GM12878 (cell line): ENCODE results near the gene TREM1. TPM values are rescaled to one million over a fixed set of nuclear protein-coding genes. Genes with fewer than 3 reads are reported as not detected.
A peak's percentile ranks its signal among the peaks of the same experiment; 100 is the strongest.

Experiments used
- ATAC-seq: fragments of 200-7000 bp; cut with Tn5 transposase; 3 replicates; pipeline ENCODE4 v1.9.1; 2020; ENCODE audit warnings: mild to moderate bottlenecking, moderate library complexity
- BruUV-seq: library from RNA; stranded (reverse); fragments of 400-500 nt; replicated peaks from 2 replicates; lab custom pipeline; 2021; lab: Mats Ljungman, UMichigan
- CTCF ChIA-PET: fragments of 300-600 bp; sonication (Branson Sonifier 250); formaldehyde crosslinking; extraction: SDS; loops from one replicate; lab custom pipeline; 2021; ENCODE audit warnings: inconsistent platforms; lab: Yijun Ruan, JAX
- POLR2A ChIA-PET: fragments of 350-600 bp; formaldehyde crosslinking; extraction: SDS; loops from one replicate; lab custom pipeline; 2021; ENCODE audit warnings: inconsistent platforms; lab: Charles Lee
- RAD21 ChIA-PET: fragments of 300-600 bp; sonication (Branson Sonifier 250); formaldehyde crosslinking; loops from one replicate; lab custom pipeline; 2023; ENCODE audit warnings: antibody characterized with exemption; ENCODE audit not compliant: unreplicated experiment; lab: Charles Lee
- SMC1A ChIA-PET: fragments of 300-600 bp; sonication (Branson Sonifier 250); formaldehyde crosslinking; loops from one replicate; lab custom pipeline; 2023; ENCODE audit not compliant: unreplicated experiment, uncharacterized antibody; lab: Charles Lee
- DNase-seq: peaks from one replicate; pipeline ENCODE4 v3.0.0-alpha.2; 2011; ENCODE audit warnings: low read depth, low spot score
- FAIRE-seq: peaks from 3 replicates; lab custom pipeline; 2011; peaks lifted over from hg19 to GRCh38; lab: Jason Lieb, UNC
- H2AFZ ChIP-seq: 2 replicates; pipeline ENCODE4 v1.6.0; 2011; ENCODE audit warnings: low read depth, low read length, control low read depth; ENCODE audit not compliant: control insufficient read depth
- H3K27ac ChIP-seq: 2 replicates; pipeline ENCODE4 v1.5.1; 2011; ENCODE audit warnings: control low read depth; ENCODE audit not compliant: control insufficient read depth, insufficient read depth
- H3K27me3 ChIP-seq, 2 experiments: replicated peaks in 1 of 2; 2 replicates each; pipeline versions ENCODE4 v1.6.0 to v1.6.1; 2011; ENCODE audit warnings: low read length in 1 of 2; ENCODE audit not compliant: control insufficient read depth in 2 of 2, insufficient read depth in 2 of 2
- H3K36me3 ChIP-seq, 2 experiments: 2 replicates each; pipeline ENCODE4 v1.5.1; 2011; ENCODE audit warnings: low read length in 1 of 2; ENCODE audit not compliant: control insufficient read depth in 2 of 2, insufficient read depth in 2 of 2
- H3K4me1 ChIP-seq: 2 replicates; pipeline ENCODE4 v1.6.1; 2011; ENCODE audit warnings: mild to moderate bottlenecking, low read length, moderate library complexity, mixed read lengths; ENCODE audit not compliant: control insufficient read depth, insufficient read depth
- H3K4me2 ChIP-seq: 2 replicates; pipeline ENCODE4 v1.6.0; 2011; ENCODE audit warnings: control low read depth; ENCODE audit not compliant: control insufficient read depth, insufficient read depth
- H3K4me3 ChIP-seq: fragments of 200-600 bp; sonication (generic); 2 replicates; pipeline ENCODE4 v1.5.1; 2016
- H3K79me2 ChIP-seq: 2 replicates; pipeline ENCODE4 v1.6.0; 2011; ENCODE audit warnings: low read length; ENCODE audit not compliant: control insufficient read depth, insufficient read depth
- H3K9ac ChIP-seq: 2 replicates; pipeline ENCODE4 v1.8.0; 2011; ENCODE audit warnings: low read length, control low read depth, mixed read lengths; ENCODE audit not compliant: control insufficient read depth, insufficient read depth
- H3K9me3 ChIP-seq: replicated peaks from 3 replicates; pipeline ENCODE4 v1.5.1; 2011; ENCODE audit warnings: mild to moderate bottlenecking, low read length; ENCODE audit not compliant: control insufficient read depth, insufficient read depth
- H4K20me1 ChIP-seq: 2 replicates; pipeline ENCODE4 v1.6.0; 2011; ENCODE audit not compliant: control insufficient read depth, insufficient read depth
- CBX3 ChIP-seq: fragments of 200-600 bp; sonication (generic); IDR thresholded peaks from 2 replicates; pipeline ENCODE4 v1.6.1; 2016; ENCODE audit warnings: low read depth, borderline replicate concordance
- CHD2 ChIP-seq: IDR thresholded peaks from 2 replicates; pipeline ENCODE4 v1.6.1; 2011; ENCODE audit warnings: low read depth, low read length, improper control_type of control experiment, borderline replicate concordance
- E2F8 ChIP-seq: fragments of 450-650 bp; IDR thresholded peaks from 2 replicates; pipeline ENCODE4 v1.6.1; 2018; ENCODE audit warnings: mild to moderate bottlenecking, low read depth, moderate library complexity; ENCODE audit not compliant: partially characterized antibody
- ELK1 ChIP-seq: IDR thresholded peaks from 2 replicates; pipeline ENCODE4 v1.6.1; 2012; ENCODE audit warnings: low read depth, low read length, improper control_type of control experiment
- JUNB ChIP-seq: IDR thresholded peaks from 2 replicates; pipeline ENCODE4 v1.6.1; 2016; ENCODE audit warnings: antibody characterized with exemption, mild to moderate bottlenecking
- KLF5 ChIP-seq: fragments of 450-650 bp; IDR thresholded peaks from 2 replicates; pipeline ENCODE4 v1.6.1; 2014; ENCODE audit warnings: mild to moderate bottlenecking; ENCODE audit not compliant: partially characterized antibody
- MTA2 ChIP-seq: fragments of 450-650 bp; IDR thresholded peaks from 2 replicates; pipeline ENCODE4 v1.6.1; 2016; ENCODE audit warnings: low read depth, mild to moderate bottlenecking, moderate library complexity
- MYB ChIP-seq: fragments of 150-350 bp; IDR thresholded peaks from 2 replicates; pipeline ENCODE4 v1.6.1; 2014; ENCODE audit warnings: mild to moderate bottlenecking, low read depth, low read length, borderline replicate concordance
- NBN ChIP-seq: fragments of 450-650 bp; IDR thresholded peaks from 2 replicates; pipeline ENCODE4 v1.6.1; 2016
- PBX3 ChIP-seq: IDR thresholded peaks from 2 replicates; pipeline ENCODE4 v1.6.1; 2011; ENCODE audit warnings: mild to moderate bottlenecking, low read depth, low read length, moderate library complexity; ENCODE audit not compliant: insufficient replicate concordance
- TCF7 ChIP-seq: IDR thresholded peaks from 2 replicates; pipeline ENCODE4 v1.6.1; 2014; ENCODE audit warnings: antibody characterized with exemption, borderline replicate concordance
- ZSCAN29 ChIP-seq: fragments of 450-650 bp; IDR thresholded peaks from 2 replicates; pipeline ENCODE4 v1.6.1; 2017; ENCODE audit warnings: mild to moderate bottlenecking, moderate library complexity
- WGBS: methylation state at CpG from one replicate; pipeline ENCODE4 v1.1.6; 2016; ENCODE audit warnings: low lambda C conversion rate; ENCODE audit not compliant: insufficient replicate concordance, insufficient coverage; ENCODE audit errors: missing lambda C conversion rate; 5-methylcytosine and 5-hydroxymethylcytosine counted together
- in situ Hi-C: fragments of 300-500 bp; cut with MboI; formaldehyde crosslinking; loops from 9 replicates; pipeline ENCODE4 v1.14.3; 2018; ENCODE audit warnings: mixed read lengths
- intact Hi-C: fragments of 100-400 bp; cut with micrococcal nuclease; formaldehyde crosslinking; loops from one replicate; pipeline ENCODE4 v1.14.2; 2022; ENCODE audit not compliant: unreplicated experiment
- polyA plus RNA-seq, 11 experiments: library from polyadenylated mRNA; depleted of rRNA in 4 of 11; unstranded in 6 of 11; stranded (reverse) in 5 of 11; fragments of >200 nt; fragmentation: Nextera tagmentation in 4 of 11; fragmentation: Illumina TruSeq in 1 of 11; extraction: Ambion mirVana in 4 of 11; extraction: Trizol in 1 of 11; gene quantifications; 1 replicate in 1 of 11; 2 replicates in 10 of 11; pipeline versions ENCODE4 v1.2.1 to v1.2.3, GENCODE V29; 2011 to 2016; ENCODE audit warnings: inconsistent platforms in 2 of 11, missing spikeins in 2 of 11, low read depth in 1 of 11
- total RNA-seq, 4 experiments: library from RNA; depleted of rRNA in 3 of 4; stranded (reverse); fragments of >200 nt in 3 of 4; fragmentation: Illumina TruSeq in 1 of 4; extraction: Trizol in 1 of 4; gene quantifications; 2 replicates each; pipeline versions ENCODE4 v1.2.1 to v1.2.3, GENCODE V29; 2013 to 2021
- TF ChIP-seq, protein P1 (sequence below): IDR thresholded peaks from 2 replicates; pipeline ENCODE4 v1.6.1; 2011; ENCODE audit warnings: borderline replicate concordance, low read depth, mild to moderate bottlenecking, moderate library complexity, mixed read lengths, low read length; ENCODE audit not compliant: insufficient read depth; ENCODE audit errors: extremely low read length

Gene TREM1
- total and polyA plus RNA-seq, 10 of the 15 experiments (the other 5 are each of a cell fraction or from before 2014, with no cell fraction given) = 0.09 to 2.6 (median 0.28) TPM; not detected in 2

- TF ChIP-seq MYB = no peak
Measured at GRCh38 chr6:41302638-41303037, 16.2 kb upstream of the TREM1 start (continued).

DNA sequence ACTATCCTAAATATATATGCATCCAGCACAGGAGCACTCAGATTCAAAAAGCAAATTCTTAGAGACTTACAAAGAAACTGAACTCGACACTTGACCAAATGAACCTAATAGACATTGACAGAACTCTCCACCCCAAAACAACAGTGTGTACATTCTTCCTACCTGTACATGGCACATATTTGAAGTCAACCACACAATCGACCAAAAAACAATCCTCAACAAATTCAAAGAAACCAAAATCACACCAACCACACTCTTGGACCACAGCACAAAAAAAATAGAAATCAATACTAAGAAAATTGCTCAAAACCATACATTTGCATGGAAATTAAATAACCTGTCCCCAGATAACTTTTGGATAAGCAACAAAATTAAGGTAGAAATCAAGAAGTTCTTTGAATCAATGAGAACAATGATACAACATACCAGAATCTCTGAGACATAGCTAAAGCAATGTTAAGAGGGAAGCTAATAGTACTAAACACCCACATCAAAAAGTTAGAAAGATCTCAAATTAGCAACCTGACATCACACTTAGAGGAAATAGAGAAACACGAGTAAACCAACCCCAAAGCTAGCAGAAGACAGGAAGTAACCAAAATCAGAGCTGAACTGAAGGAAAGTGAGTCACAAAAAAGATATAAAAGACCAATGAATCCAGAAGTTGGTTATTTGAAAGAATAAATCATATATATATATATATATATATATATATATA, 12.5 kb upstream of the TREM1 start:
- FAIRE-seq (peak; percentile 57), DNase-seq (no peak), ATAC-seq (peak; percentile 42; the same call in 2 of the 3 replicates)
- CTCF ChIA-PET = interaction anchor here (0.8 to 3.8 kb wide), 14 partner anchors 8 to 304 kb away, joined by 3 to 15 read pairs (median 6); partner anchors contain the start of gene TREML2
- in situ Hi-C loops (no loop called here), intact Hi-C loops (no loop called here)
- Histone ChIP-seq H3K27me3 (no peaks in the 10 kb centered on the region), H3K4me2 (no peak overlapping the region), H3K79me2 (no peaks in the 10 kb centered on the region), H2AFZ (no peak overlapping the region), H4K20me1 (no peaks in the 10 kb centered on the region), H3K36me3 (no peaks in the 10 kb centered on the region), H3K4me3 (no peak overlapping the region), H3K9ac (no peak overlapping the region), H3K9me3 (peaks cover 27% of the 10 kb centered on the region), H3K27ac (no peak overlapping the region), H3K4me1 (peaks cover 7% of the 10 kb centered on the region)
- BruUV-seq = no TSS peak
- WGBS = 22% methylated on average over 3 of the region's 3 CpGs
- SMC1A ChIA-PET = interaction anchor here (0.7 to 4.0 kb wide), 11 partner anchors 10 to 102 kb away, joined by 3 to 33 read pairs (median 5); partner anchors contain the start of genes NCR2 and TREM1
- POLR2A ChIA-PET = interaction anchor here (1.0 to 1.7 kb wide), 5 partner anchors 9 to 224 kb away, joined by 3 to 6 read pairs (median 3); no protein-coding TSS in a partner anchor
- RAD21 ChIA-PET = interaction anchor here (0.8 to 2.2 kb wide), 10 partner anchors 10 to 224 kb away, joined by 3 to 14 read pairs (median 6); partner anchors contain the start of gene TREML2
- TF ChIP-seq ZSCAN29 = no peak
- no peak for TF ChIP-seq KLF5
- TF ChIP-seq TCF7 = peak; percentile 94
- TF ChIP-seq CHD2 = no peak
- TF ChIP-seq JUNB = peak; percentile 39; the same call in 1 of the 2 replicates
- TF ChIP-seq E2F8 = peak; percentile 46
- no peak for TF ChIP-seq PBX3
- TF ChIP-seq, protein P1, sequence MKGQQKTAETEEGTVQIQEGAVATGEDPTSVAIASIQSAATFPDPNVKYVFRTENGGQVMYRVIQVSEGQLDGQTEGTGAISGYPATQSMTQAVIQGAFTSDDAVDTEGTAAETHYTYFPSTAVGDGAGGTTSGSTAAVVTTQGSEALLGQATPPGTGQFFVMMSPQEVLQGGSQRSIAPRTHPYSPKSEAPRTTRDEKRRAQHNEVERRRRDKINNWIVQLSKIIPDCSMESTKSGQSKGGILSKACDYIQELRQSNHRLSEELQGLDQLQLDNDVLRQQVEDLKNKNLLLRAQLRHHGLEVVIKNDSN = no peak
- TF ChIP-seq CBX3 = no peak
- TF ChIP-seq MTA2 = 0 out of 2 replicates have a peak, but pooled peaks have one; percentile 18
- no peak for TF ChIP-seq ELK1
- peak; percentile 68 for TF ChIP-seq NBN
